ENCODE measurements around the gene UCK1. TPM values are rescaled to one million over a fixed set of nuclear protein-coding genes. Genes with fewer than 3 reads are reported as not detected.

Gene UCK1
- total RNA-seq, 4 donors from 2014 or later, result 22.0 to 35.1 (median 25.4) TPM

- DNase-seq (ENCODE audit: low spot score in 2 of 2), result no peak
- TF ChIP-seq POLR2A (IDR thresholded peaks at IDR 0.05) (no peak), CTCF (IDR thresholded peaks at IDR 0.05) (no peak)
- intact Hi-C loops (cut with DNase I; ENCODE audit: low total_unique reads), result no loop called here
- 1 to 3% methylated on average over 26 to 30 of the region's 30 CpGs for WGBS, 2 donors
- no peak overlapping the region for H3K4me3 ChIP-seq (ENCODE audit: low read depth, poor library complexity, severe bottlenecking)
Observed at GRCh38 chr9:131545786-131546335, 14.8 kb upstream of the UCK1 start.

- TF ChIP-seq POLR2A (IDR thresholded peaks at IDR 0.05) (no peak), CTCF (IDR thresholded peaks at IDR 0.05) (no peak)
- no peak for DNase-seq (ENCODE audit: low spot score in 2 of 2)
- intact Hi-C loops (cut with DNase I; ENCODE audit: low total_unique reads), result no loop called here
- WGBS, 2 donors, result 23 to 36% methylated on average over 31 to 48 of the region's 50 CpGs
- no peak within 1 kb of the TSS for H3K4me3 ChIP-seq (ENCODE audit: low read depth, poor library complexity, severe bottlenecking)
Observed at GRCh38 chr9:131545003-131545785, 14.1 kb upstream of the UCK1 start, which contains the start of gene PRRT1B. Gene PRRT1B (plus strand): TSS chr9:131545523. CDS start chr9:131545616, 93 bp downstream.

- no peak overlapping the region for H3K4me3 ChIP-seq (ENCODE audit: low read depth, poor library complexity, severe bottlenecking)
- intact Hi-C loops (cut with DNase I; ENCODE audit: low total_unique reads), result no loop called here
- WGBS, 2 donors, result 93% methylated on average over 6 of the region's 6 CpGs
- TF ChIP-seq POLR2A (IDR thresholded peaks at IDR 0.05) (no peak), CTCF (IDR thresholded peaks at IDR 0.05) (no peak)
- DNase-seq (ENCODE audit: low spot score in 2 of 2), result no peak
Observed at GRCh38 chr9:131543141-131543540, 12.1 kb upstream of the UCK1 start.

GRCh38 chr9:131539223-131539923 is 8.3 kb upstream of the UCK1 start:
- no peak overlapping the region for H3K4me3 ChIP-seq (ENCODE audit: low read depth, poor library complexity, severe bottlenecking)
- no peak for TF ChIP-seq CTCF (IDR thresholded peaks at IDR 0.05)
- TF ChIP-seq POLR2A (IDR thresholded peaks at IDR 0.05), result no peak
- DNase-seq (ENCODE audit: low spot score in 2 of 2), result no peak
- 81 to 86% methylated on average over 7 of the region's 7 CpGs for WGBS, 2 donors
- intact Hi-C loops (cut with DNase I; ENCODE audit: low total_unique reads), result no loop called here

GRCh38 chr9:131537946-131538345 is 6.9 kb upstream of the UCK1 start:
- DNase-seq (ENCODE audit: low spot score in 2 of 2), result no peak
- intact Hi-C loops (cut with DNase I; ENCODE audit: low total_unique reads), result no loop called here
- WGBS, 2 donors, result 93 to 97% methylated on average over 19 of the region's 19 CpGs
- H3K4me3 ChIP-seq (ENCODE audit: low read depth, poor library complexity, severe bottlenecking), result no peak overlapping the region
- no peak for TF ChIP-seq POLR2A (IDR thresholded peaks at IDR 0.05)
- TF ChIP-seq CTCF (IDR thresholded peaks at IDR 0.05), result no peak

All from lower leg skin (tissue), 4 donors.